B cell (primary cell): ENCODE results near the gene TRRAP. TPM values are rescaled to one million over a fixed set of nuclear protein-coding genes. Genes with fewer than 3 reads are reported as not detected.

Experiments used
- ATAC-seq: fragments of 200-7000 bp; cut with Tn5 transposase; one replicate; pipeline ENCODE4 v1.10.0; 2021; ENCODE audit warnings: low read depth, mild to moderate bottlenecking, moderate number of reproducible peaks, moderate library complexity
- CTCF ChIA-PET: fragments of 350-600 bp; sonication (Branson Sonifier 250); formaldehyde crosslinking; loops from one replicate; lab custom pipeline; 2021; ENCODE audit warnings: antibody characterized with exemption, inconsistent platforms; lab: Charles Lee
- POLR2A ChIA-PET: fragments of 350-600 bp; sonication (Branson Sonifier 250); formaldehyde crosslinking; loops from one replicate; lab custom pipeline; 2021; ENCODE audit warnings: antibody characterized with exemption; lab: Charles Lee
- DNase-seq: peaks from one replicate; pipeline ENCODE4 v3.0.0; 2013
- H2AFZ ChIP-seq: 2 replicates; pipeline ENCODE4 v1.6.1; 2012; ENCODE audit warnings: mild to moderate bottlenecking, low read depth, low read length; ENCODE audit not compliant: insufficient read depth, poor library complexity, severe bottlenecking
- H3K27ac ChIP-seq, 2 donors: 1 replicate in 1 of 2; 2 replicates in 1 of 2; pipeline ENCODE4 v1.5.1; 2012 to 2013; ENCODE audit warnings: low read length in 2 of 2, mild to moderate bottlenecking in 2 of 2, moderate library complexity in 1 of 2
- H3K27me3 ChIP-seq, 4 experiments: fragments of 200-600 bp in 1 of 4; sonication (generic) in 1 of 4; replicated peaks in 1 of 4; 1 replicate in 2 of 4; 2 replicates in 2 of 4; pipeline versions ENCODE4 v1.6.1 to v1.7.0; 2013 to 2016; ENCODE audit warnings: low read length in 3 of 4, mild to moderate bottlenecking in 2 of 4, mixed read lengths in 1 of 4, moderate library complexity in 1 of 4; ENCODE audit not compliant: insufficient read depth in 4 of 4, control insufficient read depth in 3 of 4; ENCODE audit errors: control extremely low read depth in 1 of 4
- H3K36me3 ChIP-seq, 2 experiments: replicated peaks in 1 of 2; 1 replicate in 1 of 2; 2 replicates in 1 of 2; pipeline versions ENCODE4 v1.6.1 to v1.7.1; 2013; ENCODE audit warnings: low read length in 1 of 2; ENCODE audit not compliant: insufficient read depth in 2 of 2, control insufficient read depth in 1 of 2; ENCODE audit errors: control extremely low read depth in 1 of 2, extremely low read depth in 1 of 2
- H3K4me1 ChIP-seq, 2 donors: fragments of 200-600 bp in 1 of 2; sonication (generic) in 1 of 2; 1 replicate in 1 of 2; 2 replicates in 1 of 2; pipeline versions ENCODE4 v1.5.1 to v1.6.1; 2013 to 2017; ENCODE audit warnings: low read length in 2 of 2; ENCODE audit not compliant: control insufficient read depth in 2 of 2, insufficient read depth in 2 of 2
- H3K4me2 ChIP-seq: replicated peaks from 2 replicates; pipeline ENCODE3; 2012; ENCODE audit warnings: mild to moderate bottlenecking, low read depth, low read length; ENCODE audit not compliant: poor library complexity, severe bottlenecking
- H3K4me3 ChIP-seq, 5 experiments: fragments of 200-600 bp in 1 of 5; sonication (generic) in 1 of 5; 1 replicate in 3 of 5; 2 replicates in 2 of 5; pipeline versions ENCODE4 v1.5.1 to v1.7.0; 2011 to 2016; ENCODE audit warnings: low read length in 4 of 5, mild to moderate bottlenecking in 4 of 5, low read depth in 2 of 5, control low read depth in 1 of 5, moderate library complexity in 1 of 5; ENCODE audit not compliant: insufficient read depth in 1 of 5; ENCODE audit errors: control extremely low read depth in 1 of 5, extremely low read depth in 1 of 5
- H3K79me2 ChIP-seq: fragments of 200-600 bp; sonication (generic); one replicate; pipeline ENCODE4 v1.6.0; 2016; ENCODE audit warnings: low read length; ENCODE audit not compliant: control insufficient read depth, insufficient read depth
- H3K9ac ChIP-seq: fragments of 200-600 bp; sonication (generic); 2 replicates; pipeline ENCODE4 v1.6.1; 2017; ENCODE audit warnings: mild to moderate bottlenecking, low read length, moderate library complexity
- H3K9me3 ChIP-seq, 3 donors: one replicate each; pipeline versions ENCODE4 v1.6.1 to v1.7.1; 2013; ENCODE audit warnings: low read length in 2 of 3; ENCODE audit not compliant: control insufficient read depth in 2 of 3, insufficient read depth in 1 of 3; ENCODE audit errors: control extremely low read depth in 1 of 3
- H4K20me1 ChIP-seq: 2 replicates; pipeline ENCODE4 v1.6.0; 2012; ENCODE audit warnings: mild to moderate bottlenecking, low read length; ENCODE audit not compliant: insufficient read depth, control insufficient read depth, poor library complexity, severe bottlenecking
- H3K27ac Mint-ChIP-seq: one replicate; pipeline ENCODE4 v1.8.0; 2021; ENCODE audit warnings: mixed read lengths
- H3K27me3 Mint-ChIP-seq: one replicate; pipeline ENCODE4 v1.8.0; 2021; ENCODE audit warnings: mixed read lengths
- H3K4me1 Mint-ChIP-seq: one replicate; pipeline ENCODE4 v1.8.0; 2021; ENCODE audit warnings: mixed read lengths
- H3K4me3 Mint-ChIP-seq: one replicate; pipeline ENCODE4 v1.8.0; 2021; ENCODE audit warnings: mixed read lengths
- H3K9me3 Mint-ChIP-seq: one replicate; pipeline ENCODE4 v1.8.0; 2022; ENCODE audit warnings: mixed read lengths; ENCODE audit not compliant: insufficient read depth
- EZH2 ChIP-seq: IDR thresholded peaks from 2 replicates; pipeline ENCODE4 v1.6.1; 2012; ENCODE audit warnings: borderline replicate concordance, low read depth, mild to moderate bottlenecking, moderate library complexity, low read length; ENCODE audit not compliant: insufficient read depth, poor library complexity, severe bottlenecking
- WGBS: methylation state at CpG from one replicate; pipeline ENCODE4 v1.1.5; 2013; ENCODE audit warnings: missing lambda C conversion rate; ENCODE audit not compliant: insufficient coverage; 5-methylcytosine and 5-hydroxymethylcytosine counted together
- intact Hi-C: fragments of 100-400 bp; cut with micrococcal nuclease; formaldehyde crosslinking; loops from one replicate; pipeline ENCODE4 v1.10.0; 2022
- polyA plus RNA-seq: library from polyadenylated mRNA; depleted of rRNA; stranded (reverse); fragments of >200 nt; gene quantifications from 2 replicates; pipeline ENCODE4 v1.2.3, GENCODE V29; 2012
- total RNA-seq, 2 donors: library from RNA; stranded (reverse); fragments of 120-200 nt in 1 of 2; gene quantifications; 1 replicate in 1 of 2; 2 replicates in 1 of 2; pipeline versions ENCODE4 v1.2.3 to v1.2.4, GENCODE V29; 2013 to 2022
- TF ChIP-seq, protein P1 (sequence below): fragments of 200-600 bp; IDR thresholded peaks from one replicate; pipeline ENCODE4 v1.8.0; 2022; ENCODE audit warnings: antibody characterized with exemption, mild to moderate bottlenecking

The TRRAP gene
- total and polyA plus RNA-seq, 2 donors (not counting 1 experiment from before 2014, with no cell fraction given) = 25.4 to 102 TPM

DNA sequence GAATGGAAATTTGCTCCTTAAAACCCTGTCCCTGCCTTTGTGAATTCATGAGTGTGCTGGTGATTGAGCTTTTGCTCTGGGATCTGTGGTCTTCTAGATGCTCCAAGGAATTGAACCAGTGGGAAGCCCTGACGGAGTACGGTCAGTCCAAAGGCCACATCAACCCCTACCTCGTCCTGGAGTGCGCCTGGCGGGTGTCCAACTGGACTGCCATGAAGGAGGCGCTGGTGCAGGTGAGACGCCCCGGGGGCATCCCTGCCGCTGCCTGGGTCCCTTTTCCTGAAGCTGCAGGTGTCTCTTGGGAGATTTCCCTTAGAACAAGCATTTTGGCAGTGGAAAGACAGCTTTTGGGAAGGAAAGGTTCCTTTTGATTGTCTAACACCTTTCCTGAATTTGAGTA lies 100.3 kb downstream of the TRRAP start:
- Histone ChIP-seq H3K4me2 (no peak overlapping the region), H3K36me3 (peaks cover 4 to 95% of the 10 kb centered on the region in 2 experiments), H2AFZ (no peak overlapping the region), H3K27ac (no peak overlapping the region), H3K4me3 (no peak overlapping the region), H3K9me3 (no peaks in the 10 kb centered on the region), H4K20me1 (no peaks in the 10 kb centered on the region), H3K27me3 (no peaks in the 10 kb centered on the region), H3K79me2 (no peaks in the 10 kb centered on the region), H3K9ac (no peak overlapping the region), H3K4me1 (no peaks in the 10 kb centered on the region)
- no peak overlapping the region for H3K4me3 Mint-ChIP-seq
- ChIA-PET POLR2A (no interaction called here), CTCF (no interaction called here)
- H3K4me1 Mint-ChIP-seq = no peaks in the 10 kb centered on the region
- WGBS = 100% methylated on average over 9 of the region's 9 CpGs
- ATAC-seq (no peak), DNase-seq (no peak)
- H3K27me3 Mint-ChIP-seq = no peaks in the 10 kb centered on the region
- no peak overlapping the region for H3K27ac Mint-ChIP-seq
- intact Hi-C loops = no loop called here
- H3K9me3 Mint-ChIP-seq = no peaks in the 10 kb centered on the region
- TF ChIP-seq, protein P1, sequence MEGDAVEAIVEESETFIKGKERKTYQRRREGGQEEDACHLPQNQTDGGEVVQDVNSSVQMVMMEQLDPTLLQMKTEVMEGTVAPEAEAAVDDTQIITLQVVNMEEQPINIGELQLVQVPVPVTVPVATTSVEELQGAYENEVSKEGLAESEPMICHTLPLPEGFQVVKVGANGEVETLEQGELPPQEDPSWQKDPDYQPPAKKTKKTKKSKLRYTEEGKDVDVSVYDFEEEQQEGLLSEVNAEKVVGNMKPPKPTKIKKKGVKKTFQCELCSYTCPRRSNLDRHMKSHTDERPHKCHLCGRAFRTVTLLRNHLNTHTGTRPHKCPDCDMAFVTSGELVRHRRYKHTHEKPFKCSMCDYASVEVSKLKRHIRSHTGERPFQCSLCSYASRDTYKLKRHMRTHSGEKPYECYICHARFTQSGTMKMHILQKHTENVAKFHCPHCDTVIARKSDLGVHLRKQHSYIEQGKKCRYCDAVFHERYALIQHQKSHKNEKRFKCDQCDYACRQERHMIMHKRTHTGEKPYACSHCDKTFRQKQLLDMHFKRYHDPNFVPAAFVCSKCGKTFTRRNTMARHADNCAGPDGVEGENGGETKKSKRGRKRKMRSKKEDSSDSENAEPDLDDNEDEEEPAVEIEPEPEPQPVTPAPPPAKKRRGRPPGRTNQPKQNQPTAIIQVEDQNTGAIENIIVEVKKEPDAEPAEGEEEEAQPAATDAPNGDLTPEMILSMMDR = no peak
- TF ChIP-seq EZH2 = no peak

DNA sequence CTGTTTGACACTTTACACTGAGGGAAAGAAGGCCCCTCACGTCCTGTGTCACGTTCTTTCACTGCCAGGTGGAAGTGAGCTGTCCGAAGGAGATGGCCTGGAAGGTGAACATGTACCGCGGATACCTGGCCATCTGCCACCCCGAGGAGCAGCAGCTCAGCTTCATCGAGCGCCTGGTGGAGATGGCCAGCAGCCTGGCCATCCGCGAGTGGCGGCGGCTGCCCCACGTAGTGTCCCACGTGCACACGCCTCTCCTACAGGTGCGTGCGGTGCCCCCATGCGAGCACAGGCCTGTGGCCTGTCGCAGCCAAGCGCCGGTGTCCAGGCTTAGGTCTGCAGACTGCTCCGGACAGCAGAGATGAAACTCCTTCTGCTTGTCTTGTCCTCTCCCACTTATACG lies 103.4 kb downstream of the TRRAP start:
- DNase-seq (no peak), ATAC-seq (no peak)
- H3K4me3 ChIP-seq = no peak overlapping the region
- no peaks in the 10 kb centered on the region for H3K27me3 ChIP-seq
- ChIA-PET CTCF (interaction anchor here (0.6 kb wide), 1 partner anchor 308 kb away, joined by 4 read pairs; no protein-coding TSS in a partner anchor), POLR2A (no interaction called here)
- no peak overlapping the region for H3K27ac ChIP-seq
- peaks cover 0 to 3% (median 0%) of the 10 kb centered on the region in 3 donors for H3K9me3 ChIP-seq
- H3K4me1 ChIP-seq = no peaks in the 10 kb centered on the region
- H3K9me3 Mint-ChIP-seq = peaks cover 5% of the 10 kb centered on the region
- TF ChIP-seq EZH2 = no peak
- TF ChIP-seq, protein P1 = no peak
- H3K27me3 Mint-ChIP-seq = no peaks in the 10 kb centered on the region
- H3K27ac Mint-ChIP-seq = no peak overlapping the region
- intact Hi-C loops = no loop called here
- no peaks in the 10 kb centered on the region for H3K4me1 Mint-ChIP-seq
- no peak overlapping the region for H3K4me3 Mint-ChIP-seq
- no peak overlapping the region for H3K9ac ChIP-seq
- no peak overlapping the region for H2AFZ ChIP-seq
- H3K79me2 ChIP-seq = no peaks in the 10 kb centered on the region
- 98% methylated on average over 22 of the region's 23 CpGs for WGBS
- H3K36me3 ChIP-seq = peaks cover 20 to 91% of the 10 kb centered on the region in 2 experiments
- H3K4me2 ChIP-seq = no peak overlapping the region
- H4K20me1 ChIP-seq = no peaks in the 10 kb centered on the region
